HepG2 (cell line): Measurements from ENCODE around the gene MRGPRF. TPM values are rescaled to one million over a fixed set of nuclear protein-coding genes. Genes with fewer than 3 reads are reported as not detected.

Experiments used
- ATAC-seq: fragments of 200-7000 bp; cut with Tn5 transposase; 3 replicates; pipeline ENCODE4 v1.9.1; 2020; ENCODE audit warnings: mild to moderate bottlenecking, moderate library complexity
- BruUV-seq: library from RNA; stranded (reverse); fragments of 400-500 nt; replicated peaks from 2 replicates; lab custom pipeline; 2021; lab: Mats Ljungman, UMichigan
- CTCF ChIA-PET: fragments of 300-600 bp; formaldehyde crosslinking; extraction: SDS; loops from one replicate; lab custom pipeline; 2021; ENCODE audit warnings: low total read pairs, inconsistent platforms, low intra/inter-chr PET ratio; lab: Yijun Ruan, JAX
- POLR2A ChIA-PET: fragments of 350-600 bp; sonication (Branson Sonifier 250); formaldehyde crosslinking; loops from one replicate; lab custom pipeline; 2020; ENCODE audit warnings: antibody characterized with exemption, inconsistent platforms; lab: Yijun Ruan, JAX
- DNase-seq: peaks from one replicate; pipeline ENCODE4 v3.0.0-alpha.2; 2015; ENCODE audit warnings: low spot score
- FAIRE-seq: peaks from 3 replicates; lab custom pipeline; 2011; peaks lifted over from hg19 to GRCh38; lab: Jason Lieb, UNC
- H2AFZ ChIP-seq: one replicate; pipeline ENCODE4 v1.6.1; 2011; ENCODE audit warnings: low read length, inconsistent platforms
- H3K27ac ChIP-seq: fragments of 300-600 bp; 3 replicates; pipeline ENCODE4 v1.8.0; 2011; ENCODE audit warnings: mixed run types, mild to moderate bottlenecking, mixed read lengths, low read length, inconsistent platforms; ENCODE audit not compliant: insufficient read depth; ENCODE audit errors: extremely low read length
- H3K27me3 ChIP-seq, 2 experiments: fragments of 200-600 bp in 1 of 2; 2 replicates in 1 of 2; 3 replicates in 1 of 2; pipeline versions ENCODE4 v1.6.0 to v1.8.0; 2011; ENCODE audit warnings: low read length in 2 of 2, mild to moderate bottlenecking in 2 of 2, moderate library complexity in 2 of 2, inconsistent platforms in 1 of 2; ENCODE audit not compliant: insufficient read depth in 2 of 2, control insufficient read depth in 1 of 2
- H3K36me3 ChIP-seq, 2 experiments: fragments of 200-600 bp in 1 of 2; replicated peaks in 1 of 2; 2 replicates in 1 of 2; 3 replicates in 1 of 2; pipeline versions ENCODE4 v1.5.1 to v1.8.0; 2011; ENCODE audit warnings: low read length in 2 of 2, inconsistent platforms in 1 of 2; ENCODE audit not compliant: insufficient read depth in 2 of 2, control insufficient read depth in 1 of 2
- H3K4me1 ChIP-seq: 2 replicates; pipeline ENCODE4 v1.5.1; 2012; ENCODE audit warnings: low read length, inconsistent platforms; ENCODE audit not compliant: insufficient read depth
- H3K4me2 ChIP-seq: 2 replicates; pipeline ENCODE4 v1.6.0; 2011; ENCODE audit warnings: low read depth, low read length, inconsistent platforms
- H3K4me3 ChIP-seq, 3 experiments: fragments of 200-600 bp in 1 of 3; sonication (generic), shearing (Covaris generic) in 1 of 3; replicated peaks in 1 of 3; 2 replicates each; pipeline ENCODE4 v1.5.1; 2011 to 2016; ENCODE audit warnings: low read length in 3 of 3, inconsistent platforms in 2 of 3, low read depth in 2 of 3, mild to moderate bottlenecking in 2 of 3, control low read depth in 1 of 3, mixed read lengths in 1 of 3; ENCODE audit not compliant: insufficient read depth in 1 of 3
- H3K79me2 ChIP-seq: one replicate; pipeline ENCODE4 v1.6.1; 2011; ENCODE audit warnings: low read length, inconsistent platforms; ENCODE audit not compliant: insufficient read depth
- H3K9ac ChIP-seq: 2 replicates; pipeline ENCODE4 v1.6.0; 2011; ENCODE audit warnings: mild to moderate bottlenecking, low read depth, low read length, inconsistent platforms; ENCODE audit not compliant: insufficient read depth
- H3K9me3 ChIP-seq: 2 replicates; pipeline ENCODE4 v1.5.1; 2012; ENCODE audit warnings: mild to moderate bottlenecking, low read length
- H4K20me1 ChIP-seq: 2 replicates; pipeline ENCODE4 v1.6.0; 2011; ENCODE audit warnings: inconsistent platforms, mild to moderate bottlenecking, low read length, moderate library complexity; ENCODE audit not compliant: insufficient read depth
- ADNP ChIP-seq: sonication (generic); formaldehyde crosslinking; IDR thresholded peaks from 2 replicates; pipeline ENCODE4 v1.4.0; 2020; ENCODE audit warnings: missing genetic modification reagents
- GLMP ChIP-seq: sonication (generic); formaldehyde crosslinking; IDR thresholded peaks from 2 replicates; pipeline ENCODE4 v1.9.0; 2021; ENCODE audit warnings: missing genetic modification reagents, mild to moderate bottlenecking, borderline replicate concordance
- MYNN ChIP-seq: sonication (generic); formaldehyde crosslinking; IDR thresholded peaks from 2 replicates; pipeline ENCODE4 v1.4.0; 2020; ENCODE audit warnings: mild to moderate bottlenecking, low read depth, missing genetic modification reagents
- PLSCR1 ChIP-seq: sonication (generic); formaldehyde crosslinking; IDR thresholded peaks from 2 replicates; pipeline ENCODE4 v1.5.0; 2020; ENCODE audit warnings: missing genetic modification reagents, mild to moderate bottlenecking, borderline replicate concordance
- RFXAP ChIP-seq: sonication (generic); formaldehyde crosslinking; IDR thresholded peaks from 2 replicates; pipeline ENCODE4 v1.4.0; 2020; ENCODE audit warnings: missing genetic modification reagents, borderline replicate concordance
- TAF1 ChIP-seq: sonication (generic); formaldehyde crosslinking; IDR thresholded peaks from 2 replicates; pipeline ENCODE4 v1.4.0; 2020; ENCODE audit warnings: missing genetic modification reagents
- TARDBP ChIP-seq: sonication (generic); formaldehyde crosslinking; IDR thresholded peaks from 2 replicates; pipeline ENCODE4 v1.8.0; 2022; ENCODE audit warnings: mild to moderate bottlenecking, missing genetic modification reagents
- YEATS4 ChIP-seq: sonication (generic); formaldehyde crosslinking; IDR thresholded peaks from 2 replicates; pipeline ENCODE4 v1.4.0; 2020; ENCODE audit warnings: missing genetic modification reagents, borderline replicate concordance
- ZFP37 ChIP-seq: sonication (generic); formaldehyde crosslinking; IDR thresholded peaks from 2 replicates; pipeline ENCODE4 v1.4.0; 2020; ENCODE audit warnings: missing genetic modification reagents, borderline replicate concordance
- ZFP41 ChIP-seq: sonication (generic); formaldehyde crosslinking; IDR thresholded peaks from 2 replicates; pipeline ENCODE4 v1.4.0; 2020; ENCODE audit warnings: mild to moderate bottlenecking, missing genetic modification reagents, borderline replicate concordance
- ZNF232 ChIP-seq: sonication (generic); formaldehyde crosslinking; IDR thresholded peaks from 2 replicates; pipeline ENCODE4 v1.4.0; 2020; ENCODE audit warnings: missing genetic modification reagents, borderline replicate concordance
- ZNF382 ChIP-seq: sonication (generic); formaldehyde crosslinking; IDR thresholded peaks from 2 replicates; pipeline ENCODE4 v1.5.0; 2020; ENCODE audit warnings: missing genetic modification reagents, mild to moderate bottlenecking, borderline replicate concordance
- ZNF552 ChIP-seq: sonication (generic); formaldehyde crosslinking; IDR thresholded peaks from 2 replicates; pipeline ENCODE4 v1.9.0; 2022; ENCODE audit warnings: missing genetic modification reagents, mild to moderate bottlenecking, borderline replicate concordance
- ZNF781 ChIP-seq: sonication (generic); formaldehyde crosslinking; IDR thresholded peaks from 2 replicates; pipeline ENCODE4 v1.5.1; 2020; ENCODE audit warnings: borderline replicate concordance, mild to moderate bottlenecking, missing genetic modification reagents; ENCODE audit errors: not compliant biosample characterization
- ZNF800 ChIP-seq: sonication (generic); formaldehyde crosslinking; IDR thresholded peaks from 2 replicates; pipeline ENCODE4 v1.4.0; 2020; ENCODE audit warnings: missing genetic modification reagents
- WGBS: methylation state at CpG from one replicate; pipeline ENCODE4 v1.1.6; 2017; ENCODE audit warnings: low lambda C conversion rate; 5-methylcytosine and 5-hydroxymethylcytosine counted together
- in situ Hi-C: cut with HindIII; loops from 2 replicates; pipeline ENCODE4 v1.10.0; 2017; ENCODE audit warnings: low pct_unique_long_range_greater_than_20kb; ENCODE audit not compliant: extremely low pct_ligation_motif_present
- intact Hi-C: fragments of 100-400 bp; cut with micrococcal nuclease; formaldehyde crosslinking; loops from one replicate; pipeline ENCODE4 v1.10.0; 2022; ENCODE audit not compliant: unreplicated experiment
- polyA plus RNA-seq, 8 experiments: library from polyadenylated mRNA; depleted of rRNA in 3 of 8; stranded (reverse) in 7 of 8; unstranded in 1 of 8; fragments of >200 nt; fragmentation: Illumina TruSeq in 4 of 8; extraction: Trizol in 4 of 8; gene quantifications; 2 replicates each; pipeline versions ENCODE4 v1.2.1 to v1.2.3, GENCODE V29; 2011 to 2016; ENCODE audit warnings: low read depth in 4 of 8, missing spikeins in 1 of 8, mixed read lengths in 1 of 8; ENCODE audit not compliant: insufficient read depth in 1 of 8
- total RNA-seq, 5 experiments: library from RNA; depleted of rRNA; stranded (reverse); fragments of >200 nt; fragmentation: Illumina TruSeq; extraction: Trizol; gene quantifications; 2 replicates each; pipeline ENCODE4 v1.2.3, GENCODE V29; 2016; ENCODE audit warnings: low read depth in 1 of 5

MRGPRF gene
- total and polyA plus RNA-seq, 2 of the 13 experiments (the other 11 are each of a cell fraction or from before 2014, with no cell fraction given) = not detected

GRCh38 chr11:68958211-68958610 is 54.8 kb downstream of the MRGPRF start:
- DNase-seq (no peak), FAIRE-seq (no peak), ATAC-seq (no peak)
- no peak for TF ChIP-seq ADNP
- no peak for TF ChIP-seq PLSCR1 (CRISPR knock-in tag)
- TF ChIP-seq ZNF552 (CRISPR knock-in tag) = no peak
- TF ChIP-seq ZNF232 = no peak
- no peak for TF ChIP-seq MYNN (CRISPR knock-in tag)
- no peak for TF ChIP-seq TARDBP (CRISPR knock-in tag)
- TF ChIP-seq ZNF800 (CRISPR knock-in tag) = no peak
- no peak for TF ChIP-seq ZNF382 (CRISPR knock-in tag)
- no peak for TF ChIP-seq RFXAP
- TF ChIP-seq GLMP (CRISPR knock-in tag) = no peak
- no peak for TF ChIP-seq ZNF781
- TF ChIP-seq ZFP41 (CRISPR knock-in tag) = no peak
- no peak for TF ChIP-seq ZFP37 (CRISPR knock-in tag)
- TF ChIP-seq TAF1 (CRISPR knock-in tag) = no peak
- no peak for TF ChIP-seq YEATS4 (CRISPR knock-in tag)
- no peak overlapping the region for H3K4me2 ChIP-seq
- no peak overlapping the region for H3K9ac ChIP-seq
- no peak overlapping the region for H3K4me3 ChIP-seq
- H2AFZ ChIP-seq = no peak overlapping the region
- in situ Hi-C loops (no loop called here), intact Hi-C loops (no loop called here)
- CTCF ChIA-PET = no interaction called here
- WGBS = 41% methylated on average over 6 of the region's 9 CpGs
- H3K4me1 ChIP-seq = no peaks in the 10 kb centered on the region
- H3K27me3 ChIP-seq = peaks cover 2 to 11% of the 10 kb centered on the region in 2 experiments; a peak in 4 of 5 replicates
- no peaks in the 10 kb centered on the region for H4K20me1 ChIP-seq
- no peak overlapping the region for H3K27ac ChIP-seq
- no peaks in the 10 kb centered on the region for H3K36me3 ChIP-seq
- POLR2A ChIA-PET = no interaction called here
- H3K79me2 ChIP-seq = no peaks in the 10 kb centered on the region
- H3K9me3 ChIP-seq = no peaks in the 10 kb centered on the region
- no TSS peak for BruUV-seq
